ENCODE data around the gene CFAP46.

DNA sequence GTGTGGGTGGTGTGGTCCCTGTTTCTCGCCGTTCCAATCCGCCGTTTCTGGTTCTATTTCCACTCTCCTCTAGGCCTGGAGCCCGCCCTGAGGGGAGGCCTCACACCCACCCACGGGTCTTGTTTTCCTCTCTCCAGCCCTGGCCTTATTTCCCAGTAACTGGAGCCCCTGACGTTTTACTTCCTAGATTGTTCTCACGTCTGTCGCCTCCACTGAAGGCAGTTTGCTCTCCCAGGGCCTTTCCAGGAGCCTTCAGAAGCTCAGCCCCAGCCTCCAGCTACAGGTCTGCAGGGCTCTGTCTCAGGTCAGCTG, 30.6 kb downstream of the CFAP46 start:
- TF ChIP-seq, protein P1, sequence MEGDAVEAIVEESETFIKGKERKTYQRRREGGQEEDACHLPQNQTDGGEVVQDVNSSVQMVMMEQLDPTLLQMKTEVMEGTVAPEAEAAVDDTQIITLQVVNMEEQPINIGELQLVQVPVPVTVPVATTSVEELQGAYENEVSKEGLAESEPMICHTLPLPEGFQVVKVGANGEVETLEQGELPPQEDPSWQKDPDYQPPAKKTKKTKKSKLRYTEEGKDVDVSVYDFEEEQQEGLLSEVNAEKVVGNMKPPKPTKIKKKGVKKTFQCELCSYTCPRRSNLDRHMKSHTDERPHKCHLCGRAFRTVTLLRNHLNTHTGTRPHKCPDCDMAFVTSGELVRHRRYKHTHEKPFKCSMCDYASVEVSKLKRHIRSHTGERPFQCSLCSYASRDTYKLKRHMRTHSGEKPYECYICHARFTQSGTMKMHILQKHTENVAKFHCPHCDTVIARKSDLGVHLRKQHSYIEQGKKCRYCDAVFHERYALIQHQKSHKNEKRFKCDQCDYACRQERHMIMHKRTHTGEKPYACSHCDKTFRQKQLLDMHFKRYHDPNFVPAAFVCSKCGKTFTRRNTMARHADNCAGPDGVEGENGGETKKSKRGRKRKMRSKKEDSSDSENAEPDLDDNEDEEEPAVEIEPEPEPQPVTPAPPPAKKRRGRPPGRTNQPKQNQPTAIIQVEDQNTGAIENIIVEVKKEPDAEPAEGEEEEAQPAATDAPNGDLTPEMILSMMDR (IDR thresholded peaks at IDR 0.05), result no peak
- no peak for TF ChIP-seq POLR2A (IDR thresholded peaks at IDR 0.05)

Measured in adrenal gland (tissue), 5 donors.